ENCODE measurements around the gene UNC45B.

Gene UNC45B

GRCh38 chr17:35135322-35135721 is 12.3 kb upstream of the UNC45B start:
- Histone ChIP-seq H3K9me2 (ENCODE audit: low read depth, low read length) (no peaks in the 10 kb centered on the region), H3K9me3 (ENCODE audit: low read length) (no peaks in the 10 kb centered on the region), H3K27me3 (ENCODE audit: insufficient read depth, low read length) (no peaks in the 10 kb centered on the region), H3K4me1 (ENCODE audit: insufficient read depth, low read length, severe bottlenecking) (no peaks in the 10 kb centered on the region), H3K4me2 (ENCODE audit: low read length) (no peak overlapping the region), H3K36me3 (ENCODE audit: insufficient read depth, low read length) (peaks cover 94% of the 10 kb centered on the region), H3F3A (ENCODE audit: insufficient read depth, low read length) (no peaks in the 10 kb centered on the region), H4K20me1 (ENCODE audit: insufficient read depth, low read length) (no peaks in the 10 kb centered on the region), H3K79me2 (ENCODE audit: insufficient read depth, low read length) (no peaks in the 10 kb centered on the region), H2AFZ (ENCODE audit: low read length) (no peak overlapping the region), H3K4me3 (ENCODE audit: low read depth, low read length, poor library complexity, severe bottlenecking) (no peak overlapping the region), H3K27ac (ENCODE audit: low read depth, low read length, poor library complexity, severe bottlenecking) (no peak overlapping the region), H3K9ac (ENCODE audit: low read length) (no peak overlapping the region)
- TF ChIP-seq CTCF (IDR thresholded peaks at IDR 0.05; ENCODE audit: low read length) (no peak), EZH2 (IDR thresholded peaks at IDR 0.05; ENCODE audit: borderline replicate concordance, low read length) (no peak)

GRCh38 chr17:35138218-35138617 is 9.4 kb upstream of the UNC45B start:
- Histone ChIP-seq H2AFZ (ENCODE audit: low read length) (no peak overlapping the region), H3K4me1 (ENCODE audit: insufficient read depth, low read length, severe bottlenecking) (peaks cover 8% of the 10 kb centered on the region), H3F3A (ENCODE audit: insufficient read depth, low read length) (no peaks in the 10 kb centered on the region), H3K9me3 (ENCODE audit: low read length) (no peaks in the 10 kb centered on the region), H3K27ac (ENCODE audit: low read depth, low read length, poor library complexity, severe bottlenecking) (no peak overlapping the region), H3K79me2 (ENCODE audit: insufficient read depth, low read length) (peaks cover 11% of the 10 kb centered on the region), H3K36me3 (ENCODE audit: insufficient read depth, low read length) (peaks cover 68% of the 10 kb centered on the region), H3K27me3 (ENCODE audit: insufficient read depth, low read length) (no peaks in the 10 kb centered on the region), H3K4me3 (ENCODE audit: low read depth, low read length, poor library complexity, severe bottlenecking) (no peak overlapping the region), H3K9ac (ENCODE audit: low read length) (no peak overlapping the region), H3K4me2 (ENCODE audit: low read length) (no peak overlapping the region), H4K20me1 (ENCODE audit: insufficient read depth, low read length) (no peaks in the 10 kb centered on the region), H3K9me2 (ENCODE audit: low read depth, low read length) (no peaks in the 10 kb centered on the region)
- TF ChIP-seq CTCF (IDR thresholded peaks at IDR 0.05; ENCODE audit: low read length) (no peak), EZH2 (IDR thresholded peaks at IDR 0.05; ENCODE audit: borderline replicate concordance, low read length) (no peak)

GRCh38 chr17:35141681-35142466 is 5.7 kb upstream of the UNC45B start, which contains the start of gene NLE1:
TSS of gene NLE1 (minus strand) at chr17:35142303. CDS start at chr17:35142275, 28 bp downstream.
- Histone ChIP-seq H3F3A (ENCODE audit: insufficient read depth, low read length) (no peaks in the 10 kb centered on the region), H3K27me3 (ENCODE audit: insufficient read depth, low read length) (no peaks in the 10 kb centered on the region), H4K20me1 (ENCODE audit: insufficient read depth, low read length) (no peaks in the 10 kb centered on the region), H3K27ac (ENCODE audit: low read depth, low read length, poor library complexity, severe bottlenecking) (no peak within 1 kb of the TSS), H3K79me2 (ENCODE audit: insufficient read depth, low read length) (peaks cover 11% of the 10 kb centered on the region), H3K4me3 (ENCODE audit: low read depth, low read length, poor library complexity, severe bottlenecking) (peak within 1 kb of the TSS; percentile 100), H3K4me1 (ENCODE audit: insufficient read depth, low read length, severe bottlenecking) (peaks cover 8% of the 10 kb centered on the region), H3K4me2 (ENCODE audit: low read length) (peak within 1 kb of the TSS; percentile 85), H3K9me3 (ENCODE audit: low read length) (no peaks in the 10 kb centered on the region), H3K36me3 (ENCODE audit: insufficient read depth, low read length) (peaks cover 32% of the 10 kb centered on the region), H3K9me2 (ENCODE audit: low read depth, low read length) (no peaks in the 10 kb centered on the region), H2AFZ (ENCODE audit: low read length) (peak within 1 kb of the TSS; percentile 33; the same call in 1 of the 2 replicates), H3K9ac (ENCODE audit: low read length) (peak within 1 kb of the TSS; percentile 99)
- TF ChIP-seq EZH2 (IDR thresholded peaks at IDR 0.05; ENCODE audit: borderline replicate concordance, low read length) = no peak
- TF ChIP-seq CTCF (IDR thresholded peaks at IDR 0.05; ENCODE audit: low read length) = peak; percentile 81

All from OCI-LY1 (cell line).